ENCODE results near the gene SMARCA2.

- TF ChIP-seq POLR2A (IDR thresholded peaks at IDR 0.05; ENCODE audit: low read length) (no peak), GATA1 (IDR thresholded peaks at IDR 0.05; ENCODE audit: low read depth, low read length) (no peak)
Measured at GRCh38 chr9:2140600-2141223, 125.6 kb downstream of the SMARCA2 start.

Measured in erythroblast (primary cell).